ENCODE results near the gene AUTS2.

The AUTS2 gene

DNA sequence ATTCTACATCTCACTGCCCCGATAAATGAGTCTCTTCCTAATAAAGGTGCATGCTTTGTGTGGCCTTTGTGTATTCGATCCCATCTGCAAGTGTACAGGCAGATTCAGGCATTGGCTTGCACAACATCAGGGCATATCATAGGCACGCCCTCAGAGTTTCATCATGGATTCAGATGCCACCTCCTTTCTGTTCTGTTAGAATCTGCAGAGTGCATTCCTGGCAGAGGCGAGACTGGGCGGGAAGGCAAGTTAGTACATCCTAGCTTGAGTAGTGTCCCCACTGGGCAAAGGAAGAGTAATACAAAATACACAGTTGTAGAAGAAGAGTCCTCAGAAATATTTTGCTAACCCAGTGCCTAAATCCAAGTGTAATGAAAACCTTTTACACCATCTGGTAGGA is 1187.2 kb downstream of the AUTS2 start:
- Histone ChIP-seq H3K4me3 (replicated peaks; ENCODE audit: insufficient read depth, low read length) (no peak overlapping the region), H3K27me3 (ENCODE audit: insufficient read depth, poor library complexity, severe bottlenecking) (no peaks in the 10 kb centered on the region), H3K27ac (replicated peaks) (no peak overlapping the region)
- TF ChIP-seq REST (IDR thresholded peaks at IDR 0.05; ENCODE audit: insufficient replicate concordance, low read depth): no peak
- no peak for TF ChIP-seq SPI1 (IDR thresholded peaks at IDR 0.05; ENCODE audit: borderline replicate concordance, low read depth)
- TF ChIP-seq POLR2AphosphoS5 (IDR thresholded peaks at IDR 0.05; ENCODE audit: low read depth): no peak
- no peak for TF ChIP-seq GABPA (IDR thresholded peaks at IDR 0.05; ENCODE audit: low read depth)
- no peak for TF ChIP-seq CTCF (IDR thresholded peaks at IDR 0.05; ENCODE audit: insufficient read depth, low read length)
- no peak for DNase-seq (ENCODE audit: low read depth in 1 of 2, low spot score in 1 of 2)

- Histone ChIP-seq H3K4me3 (replicated peaks; ENCODE audit: insufficient read depth, low read length) (no peak overlapping the region), H3K27me3 (ENCODE audit: insufficient read depth, poor library complexity, severe bottlenecking) (no peaks in the 10 kb centered on the region), H3K27ac (replicated peaks) (no peak overlapping the region)
- TF ChIP-seq POLR2AphosphoS5 (IDR thresholded peaks at IDR 0.05; ENCODE audit: low read depth): no peak
- TF ChIP-seq SPI1 (IDR thresholded peaks at IDR 0.05; ENCODE audit: borderline replicate concordance, low read depth): no peak
- TF ChIP-seq GABPA (IDR thresholded peaks at IDR 0.05; ENCODE audit: low read depth): no peak
- no peak for TF ChIP-seq REST (IDR thresholded peaks at IDR 0.05; ENCODE audit: insufficient replicate concordance, low read depth)
- DNase-seq (ENCODE audit: low read depth in 1 of 2, low spot score in 1 of 2): no peak
Measured at GRCh38 chr7:70786076-70786475, 1187.8 kb downstream of the AUTS2 start.

GRCh38 chr7:70787286-70787685 is 1189.0 kb downstream of the AUTS2 start:
- DNase-seq (ENCODE audit: low read depth in 1 of 2, low spot score in 1 of 2): no peak
- Histone ChIP-seq H3K27ac (replicated peaks) (no peak overlapping the region), H3K4me3 (replicated peaks; ENCODE audit: insufficient read depth, low read length) (no peak overlapping the region), H3K27me3 (ENCODE audit: insufficient read depth, poor library complexity, severe bottlenecking) (no peaks in the 10 kb centered on the region)
- TF ChIP-seq CTCF (IDR thresholded peaks at IDR 0.05; ENCODE audit: insufficient read depth, low read length) (no peak), REST (IDR thresholded peaks at IDR 0.05; ENCODE audit: insufficient replicate concordance, low read depth) (no peak), SPI1 (IDR thresholded peaks at IDR 0.05; ENCODE audit: borderline replicate concordance, low read depth) (no peak), POLR2AphosphoS5 (IDR thresholded peaks at IDR 0.05; ENCODE audit: low read depth) (no peak), GABPA (IDR thresholded peaks at IDR 0.05; ENCODE audit: low read depth) (no peak)

Data from HL-60 (cell line).